HG03095 (cell line): ENCODE results near the gene CLK2.
"Not testable (repeated sequence)": the region's sequence is repeated elsewhere in the genome, so short reads cannot be mapped to it uniquely, and the experiment has no call there.

Source experiments
- ATAC-seq: cut with Tn5 transposase; IDR thresholded peaks from one replicate; pipeline ENCODE4 v1.9.1; 2021; ENCODE audit warnings: moderate library complexity; ENCODE audit not compliant: unreplicated experiment

The CLK2 gene

GRCh38 chr1:155245163-155245524, 28.2 kb downstream of the CLK2 start:
- ATAC-seq, result no peak

- peak; percentile 74 for ATAC-seq
Measured at GRCh38 chr1:155244368-155245162, 28.7 kb downstream of the CLK2 start.

- ATAC-seq, result no peak
Measured at GRCh38 chr1:155242805-155243358, 30.4 kb downstream of the CLK2 start.

GRCh38 chr1:155241841-155242264, 31.5 kb downstream of the CLK2 start:
- no peak for ATAC-seq

- no peak for ATAC-seq
Measured at GRCh38 chr1:155241069-155241679, 32.1 kb downstream of the CLK2 start.

GRCh38 chr1:155236451-155236850, 36.9 kb downstream of the CLK2 start:
- no peak for ATAC-seq

- not testable (repeated sequence) for ATAC-seq
Measured at GRCh38 chr1:155235375-155235774, 37.9 kb downstream of the CLK2 start.

- not testable (repeated sequence) for ATAC-seq
Measured at GRCh38 chr1:155233502-155233901, 39.8 kb downstream of the CLK2 start.

GRCh38 chr1:155232001-155232978, 41.0 kb downstream of the CLK2 start:
- ATAC-seq, result not testable (repeated sequence)

- not testable (repeated sequence) for ATAC-seq
Measured at GRCh38 chr1:155231302-155231701, 42.0 kb downstream of the CLK2 start.

GRCh38 chr1:155228096-155228427, 45.2 kb downstream of the CLK2 start:
- ATAC-seq, result no peak

- ATAC-seq, result peak; percentile 80
Measured at GRCh38 chr1:155227261-155228095, 45.8 kb downstream of the CLK2 start.

GRCh38 chr1:155226910-155227260, 46.4 kb downstream of the CLK2 start:
- ATAC-seq, result peak; percentile 14

- ATAC-seq, result peak; percentile 33
Measured at GRCh38 chr1:155226188-155226909, 47.0 kb downstream of the CLK2 start.

- ATAC-seq, result not testable (repeated sequence)
Measured at GRCh38 chr1:155225404-155225759, 47.9 kb downstream of the CLK2 start.

- no peak for ATAC-seq
Measured at GRCh38 chr1:155223047-155223446, 50.3 kb downstream of the CLK2 start.

- not testable (repeated sequence) for ATAC-seq
Measured at GRCh38 chr1:155220211-155220965, 52.9 kb downstream of the CLK2 start.

- ATAC-seq, result no peak
Measured at GRCh38 chr1:155219592-155220031, 53.7 kb downstream of the CLK2 start.
